Panc1 (cell line): Measurements from ENCODE around the gene SLC9A3. TPM values are rescaled to one million over a fixed set of nuclear protein-coding genes. Genes with fewer than 3 reads are reported as not detected.

ENCODE experiments used
- ATAC-seq: fragments of 200-7000 bp; cut with Tn5 transposase; 2 replicates; pipeline ENCODE4 v1.9.1; 2020; ENCODE audit warnings: mild to moderate bottlenecking, moderate library complexity
- BruUV-seq: library from RNA; stranded (reverse); fragments of 400-500 nt; replicated peaks from 2 replicates; lab custom pipeline; 2021; lab: Mats Ljungman, UMichigan
- CTCF ChIA-PET: fragments of 300-600 bp; sonication (Branson Sonifier 250); formaldehyde crosslinking; loops from one replicate; lab custom pipeline; 2022; ENCODE audit warnings: antibody characterized with exemption; lab: Charles Lee
- POLR2A ChIA-PET: fragments of 300-600 bp; sonication (Branson Sonifier 250); formaldehyde crosslinking; loops from one replicate; lab custom pipeline; 2022; ENCODE audit warnings: antibody characterized with exemption; lab: Charles Lee
- DNase-seq: peaks from one replicate; pipeline ENCODE4 v3.0.0-alpha.2; 2010; ENCODE audit warnings: low read depth, low spot score
- H3K27ac ChIP-seq: 2 replicates; pipeline ENCODE4 v1.5.1; 2011; ENCODE audit warnings: mild to moderate bottlenecking, low read length, inconsistent platforms
- H3K27me3 ChIP-seq: fragments of 200-500 bp; sonication (Bioruptor generic); 2 replicates; pipeline ENCODE4 v1.6.0; 2014; ENCODE audit warnings: low read length, inconsistent platforms; ENCODE audit not compliant: control insufficient read depth, insufficient read depth
- H3K36me3 ChIP-seq: fragments of 200-500 bp; sonication (Bioruptor generic); 2 replicates; pipeline ENCODE4 v1.5.1; 2014; ENCODE audit warnings: inconsistent platforms, mild to moderate bottlenecking, low read length, moderate library complexity; ENCODE audit not compliant: control insufficient read depth, insufficient read depth
- H3K4me1 ChIP-seq: 2 replicates; pipeline ENCODE4 v1.5.1; 2011; ENCODE audit warnings: inconsistent platforms, mild to moderate bottlenecking, low read length, moderate library complexity; ENCODE audit not compliant: control insufficient read depth, insufficient read depth
- H3K4me3 ChIP-seq, 2 experiments: 2 replicates each; pipeline ENCODE4 v1.5.1; 2011 to 2012; ENCODE audit warnings: low read depth in 2 of 2, low read length in 2 of 2, mild to moderate bottlenecking in 2 of 2, inconsistent platforms in 1 of 2, moderate library complexity in 1 of 2
- H3K9me3 ChIP-seq: fragments of 200-500 bp; sonication (Bioruptor generic); 2 replicates; pipeline ENCODE4 v1.5.1; 2014; ENCODE audit warnings: low read depth, mild to moderate bottlenecking, inconsistent platforms, low read length, moderate library complexity; ENCODE audit not compliant: control insufficient read depth, insufficient read depth
- CTCF ChIP-seq: fragments of 450-650 bp; IDR thresholded peaks from 2 replicates; pipeline ENCODE4 v1.5.1; 2017; ENCODE audit warnings: mild to moderate bottlenecking
- POLR2AphosphoS5 ChIP-seq: IDR thresholded peaks from 2 replicates; pipeline ENCODE4 v1.6.1; 2012; ENCODE audit warnings: mild to moderate bottlenecking, low read depth, low read length, moderate library complexity
- REST ChIP-seq, 2 experiments: IDR thresholded peaks; 2 replicates each; pipeline ENCODE4 v1.6.1; 2011 to 2012; ENCODE audit warnings: low read depth in 2 of 2, control low read depth in 1 of 2, low read length in 1 of 2, mild to moderate bottlenecking in 1 of 2, moderate library complexity in 1 of 2; ENCODE audit not compliant: insufficient read depth in 1 of 2
- SIN3A ChIP-seq: IDR thresholded peaks from 2 replicates; pipeline ENCODE4 v1.6.1; 2012; ENCODE audit warnings: low read depth, mild to moderate bottlenecking, low read length, moderate library complexity, borderline replicate concordance; ENCODE audit not compliant: insufficient read depth
- TCF7L2 ChIP-seq: IDR thresholded peaks from 2 replicates; pipeline ENCODE4 v1.6.1; 2011; ENCODE audit warnings: mild to moderate bottlenecking, low read depth, low read length, inconsistent platforms
- in situ Hi-C: cut with HindIII; loops from 2 replicates; pipeline ENCODE4 v1.10.0; 2016; ENCODE audit warnings: low sequenced_read_pairs, low pct_unique_long_range_greater_than_20kb
- intact Hi-C: fragments of 100-400 bp; cut with micrococcal nuclease; formaldehyde crosslinking; loops from one replicate; pipeline ENCODE4 v1.10.0; 2022; ENCODE audit not compliant: unreplicated experiment
- total RNA-seq: library from RNA; stranded (reverse); gene quantifications from one replicate; pipeline ENCODE4 v1.2.1, GENCODE V29; 2021; ENCODE audit not compliant: unreplicated experiment

The SLC9A3 gene
- total RNA-seq, 1 experiment from 2014 or later: 2.0 TPM

- in situ Hi-C loops: no loop called here
- intact Hi-C loops: no loop called here
- ATAC-seq (no peak), DNase-seq (no peak)
- no peak for TF ChIP-seq TCF7L2
- no peak for TF ChIP-seq REST (IDR thresholded peaks at IDR 0.05; ENCODE audit: insufficient read depth in 1 of 2, low read depth in 2 of 2, low read length in 1 of 2)
- no peak for TF ChIP-seq SIN3A
- TF ChIP-seq CTCF: no peak
- TF ChIP-seq POLR2AphosphoS5: no peak
- no peak overlapping the region for H3K27ac ChIP-seq
- no TSS peak for BruUV-seq
- no peak overlapping the region for H3K4me3 ChIP-seq
- no peaks in the 10 kb centered on the region for H3K4me1 ChIP-seq
- H3K9me3 ChIP-seq: no peaks in the 10 kb centered on the region
- POLR2A ChIA-PET: no interaction called here
- CTCF ChIA-PET: no interaction called here
- H3K27me3 ChIP-seq: no peaks in the 10 kb centered on the region
- no peaks in the 10 kb centered on the region for H3K36me3 ChIP-seq
These were observed 42.9 kb downstream of the SLC9A3 start for GRCh38 chr5:481347-481746.

DNA sequence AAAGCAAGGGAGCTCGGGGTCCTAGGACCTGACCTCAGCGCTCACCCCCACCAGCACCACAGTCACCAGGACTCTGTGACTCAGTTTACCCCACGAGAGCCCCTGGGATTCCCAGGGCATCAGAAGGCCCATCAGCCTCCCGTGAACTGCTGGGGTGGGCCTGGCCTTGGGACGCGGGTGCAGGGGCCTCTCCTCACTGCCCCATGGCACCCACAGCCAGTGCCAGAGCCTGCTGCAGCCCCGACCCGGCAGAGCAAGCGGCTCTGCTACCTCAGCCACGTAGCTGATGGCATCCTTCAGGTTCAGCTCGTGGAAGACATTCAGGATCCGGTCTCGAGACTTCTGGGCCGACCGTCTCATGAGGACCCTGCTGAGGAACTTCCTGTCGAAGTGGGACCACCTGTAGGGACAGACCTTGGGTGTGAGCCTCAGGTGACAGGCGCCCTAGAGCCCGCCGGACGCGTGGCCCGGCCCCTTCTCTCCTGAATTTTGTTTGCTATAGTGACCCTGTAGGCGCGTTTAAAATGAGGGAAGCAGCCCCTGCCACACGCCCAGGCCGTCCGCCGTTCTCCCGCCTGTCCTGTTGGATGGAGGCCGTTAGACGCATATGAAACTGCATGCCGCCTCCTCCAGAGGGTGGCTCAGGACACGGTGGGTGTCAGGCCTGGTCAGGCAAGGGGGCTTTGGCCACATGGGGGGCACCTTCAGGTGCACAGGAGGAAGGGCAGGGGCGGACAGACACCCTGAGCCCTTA, 44.5 kb downstream of the SLC9A3 start:
- Histone ChIP-seq H3K4me1 (peaks cover 5% of the 10 kb centered on the region), H3K27ac (no peak overlapping the region), H3K9me3 (no peaks in the 10 kb centered on the region), H3K27me3 (no peaks in the 10 kb centered on the region), H3K36me3 (no peaks in the 10 kb centered on the region), H3K4me3 (no peak overlapping the region)
- no TSS peak for BruUV-seq
- TF ChIP-seq CTCF (no peak), REST (IDR thresholded peaks at IDR 0.05; ENCODE audit: insufficient read depth in 1 of 2, low read depth in 2 of 2, low read length in 1 of 2) (no peak)
- intact Hi-C loops (loop anchor here (10.0 kb wide), 1 partner anchor 135 kb away; the partner anchor contains the start of gene CEP72), in situ Hi-C loops (no loop called here)
- ATAC-seq (no peak), DNase-seq (no peak)
- CTCF ChIA-PET: no interaction called here
- POLR2A ChIA-PET: no interaction called here
